MG63 (cell line): Measurements from ENCODE around the gene DTNA. TPM values are rescaled to one million over a fixed set of nuclear protein-coding genes. Genes with fewer than 3 reads are reported as not detected.

Source experiments
- DNase-seq: peaks from one replicate; pipeline ENCODE4 v3.0.0-alpha.2; 2020
- H3K27me3 ChIP-seq: fragments of 250-450 bp; sonication (Bioruptor Pico); 2 replicates; pipeline ENCODE4 v1.5.1; 2020; ENCODE audit warnings: mild to moderate bottlenecking, moderate library complexity
- H3K36me3 ChIP-seq: fragments of 250-450 bp; sonication (Bioruptor Pico); 2 replicates; pipeline ENCODE4 v1.5.1; 2020; ENCODE audit warnings: mild to moderate bottlenecking, moderate library complexity
- H3K4me3 ChIP-seq: fragments of 250-450 bp; sonication (Bioruptor Pico); 2 replicates; pipeline ENCODE4 v1.5.1; 2020; ENCODE audit warnings: mild to moderate bottlenecking, moderate library complexity
- H3K9me3 ChIP-seq: fragments of 250-450 bp; sonication (Bioruptor Pico); 2 replicates; pipeline ENCODE4 v1.5.1; 2020; ENCODE audit warnings: mild to moderate bottlenecking, moderate library complexity
- total RNA-seq: library from RNA; depleted of rRNA; stranded (reverse); fragments of >200 nt; shearing (Covaris generic); gene quantifications from 2 replicates; pipeline ENCODE4 v1.2.3, GENCODE V29; 2014; ENCODE audit warnings: low replicate concordance

Gene DTNA
- total RNA-seq, 1 experiment from 2014 or later: 0.33 TPM

DNA sequence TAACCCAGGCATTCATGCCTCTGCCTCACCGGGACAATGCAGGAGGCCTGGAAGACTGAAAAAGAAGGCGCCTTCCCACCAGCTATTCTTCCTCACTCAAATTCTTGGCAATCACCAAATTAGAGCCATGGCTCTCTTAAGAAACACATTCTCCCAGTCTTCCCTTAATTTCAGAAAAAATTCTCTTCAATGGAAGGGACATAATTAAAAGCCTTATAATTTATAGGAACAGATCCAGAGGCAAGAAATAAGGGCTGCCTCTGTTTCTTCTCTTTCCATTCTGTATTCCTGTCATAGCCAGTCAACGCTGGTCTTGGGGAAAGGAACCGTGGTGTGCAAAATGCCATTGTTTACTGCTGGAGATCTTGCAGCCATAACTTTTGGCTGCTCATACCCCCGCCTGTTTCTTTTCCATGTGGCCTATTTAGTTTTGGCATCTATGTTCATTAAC lies 32.8 kb downstream of the DTNA start:
- Histone ChIP-seq H3K9me3 (no peaks in the 10 kb centered on the region), H3K36me3 (no peaks in the 10 kb centered on the region), H3K4me3 (no peak overlapping the region), H3K27me3 (no peaks in the 10 kb centered on the region)
- DNase-seq: no peak

DNA sequence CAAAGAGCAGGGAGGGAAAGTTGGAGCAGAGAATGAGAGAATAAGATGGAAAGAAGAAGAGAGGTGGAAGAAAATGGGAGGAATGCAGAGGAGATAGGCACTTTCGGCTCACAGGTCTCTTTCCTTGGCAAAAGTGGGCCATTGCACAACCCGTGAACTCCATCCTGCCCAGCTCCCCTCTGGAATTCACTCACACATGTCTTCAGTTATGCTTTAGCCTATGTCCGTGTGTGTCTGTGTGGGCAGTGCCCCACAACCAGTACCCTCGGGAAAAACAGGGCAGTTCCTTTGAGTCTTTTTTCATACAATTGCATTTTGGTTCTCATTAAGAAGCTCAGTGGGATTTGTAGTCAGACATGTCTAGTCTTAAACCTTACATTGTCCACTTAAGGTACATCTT lies 34.5 kb downstream of the DTNA start:
- no peaks in the 10 kb centered on the region for H3K27me3 ChIP-seq
- H3K9me3 ChIP-seq: no peaks in the 10 kb centered on the region
- no peaks in the 10 kb centered on the region for H3K36me3 ChIP-seq
- no peak for DNase-seq
- H3K4me3 ChIP-seq: no peak overlapping the region

DNA sequence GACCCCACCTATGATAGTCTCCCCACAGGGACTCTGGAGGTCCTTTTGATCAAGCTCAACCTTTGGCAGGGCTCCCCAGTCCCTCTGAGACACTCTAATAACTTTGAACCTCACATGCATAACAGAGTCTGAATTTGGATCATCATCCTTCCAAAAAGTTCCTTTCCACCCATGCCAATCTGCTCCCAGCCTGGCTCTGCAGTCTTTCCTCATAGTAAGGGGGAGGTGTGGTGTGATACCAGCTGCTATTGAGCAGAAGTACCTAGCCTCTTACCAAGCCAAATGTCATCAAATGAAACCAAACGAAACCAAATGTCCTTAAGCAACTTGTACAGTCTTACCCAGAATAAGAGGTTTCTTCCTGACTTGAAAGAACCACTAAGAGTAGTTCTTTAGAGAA lies 36.5 kb downstream of the DTNA start:
- no peaks in the 10 kb centered on the region for H3K27me3 ChIP-seq
- no peaks in the 10 kb centered on the region for H3K36me3 ChIP-seq
- DNase-seq: no peak
- H3K4me3 ChIP-seq: no peak overlapping the region
- no peaks in the 10 kb centered on the region for H3K9me3 ChIP-seq

DNA sequence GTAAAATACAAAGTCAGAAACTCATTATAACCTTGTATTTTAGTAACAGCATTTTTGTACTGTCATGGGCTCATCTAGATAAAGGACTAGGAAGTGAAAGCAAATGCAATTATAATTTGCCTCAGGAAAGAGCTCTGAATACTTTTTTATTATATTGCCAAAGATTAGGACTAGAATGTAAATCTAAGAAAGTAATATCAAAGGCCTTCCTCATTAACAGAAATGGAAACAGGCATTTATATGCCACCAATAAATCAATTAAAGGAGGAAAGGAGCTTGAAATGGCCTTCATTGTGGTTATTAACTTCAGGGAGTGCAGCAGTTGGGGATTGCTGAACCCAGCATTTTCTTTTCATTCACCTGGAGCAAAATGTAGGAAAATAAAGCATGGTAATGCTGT lies 39.6 kb downstream of the DTNA start:
- H3K36me3 ChIP-seq: no peaks in the 10 kb centered on the region
- no peaks in the 10 kb centered on the region for H3K9me3 ChIP-seq
- no peak overlapping the region for H3K4me3 ChIP-seq
- H3K27me3 ChIP-seq: no peaks in the 10 kb centered on the region
- no peak for DNase-seq

DNA sequence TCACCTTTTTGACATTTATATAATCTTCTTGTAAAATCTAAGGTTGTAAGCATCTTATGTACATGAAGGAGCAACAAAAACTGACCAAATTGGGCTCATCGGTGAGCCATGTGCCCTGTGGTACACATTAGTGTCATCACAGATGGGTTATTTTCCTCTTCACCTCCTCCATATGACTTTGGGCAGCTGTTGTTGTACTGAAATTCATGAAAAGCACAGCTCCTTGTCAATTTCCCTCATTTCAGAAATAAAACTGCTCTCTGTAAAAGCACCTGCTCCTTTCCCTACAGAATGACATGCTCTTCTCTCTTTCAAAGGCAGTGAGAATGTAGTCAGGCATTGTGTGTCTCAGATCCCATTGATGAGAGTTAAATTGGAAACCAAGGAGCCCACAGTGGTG lies 42.0 kb downstream of the DTNA start:
- Histone ChIP-seq H3K9me3 (no peaks in the 10 kb centered on the region), H3K36me3 (no peaks in the 10 kb centered on the region), H3K4me3 (no peak overlapping the region), H3K27me3 (no peaks in the 10 kb centered on the region)
- no peak for DNase-seq

DNA sequence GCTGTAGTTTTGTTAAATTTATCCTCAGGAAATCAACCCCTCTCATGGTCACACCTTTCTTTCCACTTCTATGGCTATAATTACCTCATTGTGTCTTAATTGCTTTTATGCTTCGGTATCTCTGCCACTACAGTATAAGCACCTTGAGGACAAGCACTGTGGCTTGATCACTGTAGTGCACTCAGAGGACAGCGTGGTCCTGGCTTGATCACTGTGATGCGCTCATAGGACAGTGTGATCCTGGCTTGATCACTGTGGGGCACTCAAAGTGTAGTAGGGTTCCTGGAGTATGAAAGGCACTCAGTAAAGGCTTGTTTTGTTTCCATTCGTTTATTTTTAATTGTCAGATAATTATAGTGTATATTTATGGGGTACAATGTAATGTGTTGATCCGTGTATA lies 44.2 kb downstream of the DTNA start:
- H3K27me3 ChIP-seq: no peaks in the 10 kb centered on the region

DNA sequence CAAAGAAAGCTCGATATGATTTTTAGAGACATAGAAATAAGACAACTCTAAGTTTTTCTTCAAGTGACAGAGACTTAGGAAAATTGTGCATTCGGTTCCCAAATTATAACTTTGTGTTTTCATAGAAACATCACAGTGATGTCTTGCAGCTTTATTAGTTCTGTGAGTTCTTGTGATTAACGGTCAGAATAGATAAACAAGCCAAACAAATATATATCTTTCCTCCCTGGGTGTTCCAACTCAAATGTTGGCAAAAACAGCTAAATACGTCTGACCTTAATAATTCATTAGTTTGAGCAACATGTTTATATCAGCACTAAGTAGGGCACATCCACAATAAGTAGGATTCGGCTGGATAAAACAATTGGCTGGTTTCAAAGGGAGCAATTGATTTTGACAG lies 47.6 kb downstream of the DTNA start:
- no peaks in the 10 kb centered on the region; the same call in 1 of the 2 replicates for H3K27me3 ChIP-seq
- H3K9me3 ChIP-seq: no peaks in the 10 kb centered on the region
- DNase-seq: no peak
- no peaks in the 10 kb centered on the region for H3K36me3 ChIP-seq
- no peak overlapping the region for H3K4me3 ChIP-seq

More for the DNA sequence above, 44.2 kb downstream of the DTNA start:
- DNase-seq: no peak
- H3K9me3 ChIP-seq: no peaks in the 10 kb centered on the region
- H3K4me3 ChIP-seq: no peak overlapping the region
- no peaks in the 10 kb centered on the region for H3K36me3 ChIP-seq

DNA sequence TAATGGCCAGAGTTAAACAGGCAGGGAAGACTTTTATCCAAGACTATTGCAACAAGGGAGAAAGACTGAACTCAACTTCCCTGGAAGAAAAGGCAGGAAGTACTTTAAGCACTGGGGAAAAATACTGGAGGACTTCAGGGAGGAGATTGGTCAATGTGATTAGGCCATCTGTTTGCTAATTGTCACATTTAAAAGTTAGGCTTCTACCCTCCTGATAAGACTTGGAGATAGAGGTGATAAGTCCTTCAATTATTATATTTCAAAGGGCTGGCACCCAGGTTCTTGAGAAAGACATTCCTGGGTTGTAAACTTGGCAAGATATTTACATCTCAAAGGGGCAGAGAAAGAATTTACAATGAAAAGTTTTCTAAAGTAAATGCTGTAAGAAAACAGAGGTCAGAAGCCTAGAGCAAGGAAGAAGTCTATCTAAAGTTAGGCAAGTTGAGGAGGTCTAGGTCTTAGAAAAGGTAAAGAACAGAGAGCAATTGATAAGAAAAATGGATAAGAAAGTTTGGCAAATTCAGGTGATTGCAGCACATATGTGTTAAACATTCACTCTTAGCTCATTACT lies 48.4 kb downstream of the DTNA start:
- H3K27me3 ChIP-seq: no peaks in the 10 kb centered on the region; the same call in 1 of the 2 replicates
- no peak for DNase-seq
- H3K9me3 ChIP-seq: no peaks in the 10 kb centered on the region
- no peaks in the 10 kb centered on the region for H3K36me3 ChIP-seq
- no peak overlapping the region for H3K4me3 ChIP-seq

DNA sequence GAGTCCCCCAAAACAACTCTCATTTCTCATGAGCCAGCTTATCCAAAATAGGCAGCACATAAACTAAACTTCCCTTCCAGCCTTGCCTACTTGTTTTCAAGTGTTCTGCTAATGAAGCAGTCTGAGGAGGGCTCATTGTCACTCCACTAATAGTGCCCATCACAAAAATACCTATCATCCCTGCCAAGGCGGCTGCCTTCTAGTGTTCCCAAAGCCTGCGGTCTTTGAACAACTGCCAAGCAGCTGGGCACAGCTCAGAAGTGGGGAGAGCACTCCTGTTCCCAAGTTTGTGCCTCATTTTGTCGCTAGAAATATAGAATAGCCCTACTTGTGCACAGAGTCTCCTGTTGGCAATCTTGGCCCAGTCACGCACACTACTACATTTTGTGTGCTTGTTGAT lies 50.3 kb downstream of the DTNA start:
- Histone ChIP-seq H3K36me3 (no peaks in the 10 kb centered on the region), H3K9me3 (no peaks in the 10 kb centered on the region), H3K4me3 (no peak overlapping the region), H3K27me3 (no peaks in the 10 kb centered on the region; the same call in 1 of the 2 replicates)
- DNase-seq: no peak

DNA sequence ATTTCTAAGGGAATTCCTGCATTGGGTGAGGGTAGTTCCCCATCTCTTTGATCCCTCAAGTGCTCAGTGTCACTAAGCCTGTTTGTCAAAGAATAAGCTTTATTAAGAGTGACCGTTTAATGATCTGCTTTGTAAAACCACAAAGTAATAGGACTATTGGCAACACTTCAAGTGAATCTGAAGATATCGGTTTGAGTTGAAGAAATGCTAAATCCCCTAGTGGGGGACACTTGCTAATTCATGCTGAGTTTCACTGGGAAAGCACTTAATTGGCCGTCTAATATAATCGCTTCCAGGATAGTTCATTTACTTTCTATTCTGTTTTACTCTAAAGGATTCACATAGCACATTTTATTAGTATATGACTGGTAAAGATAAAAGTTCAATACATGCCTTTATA lies 54.4 kb downstream of the DTNA start:
- Histone ChIP-seq H3K36me3 (no peaks in the 10 kb centered on the region), H3K9me3 (no peaks in the 10 kb centered on the region)

DNA sequence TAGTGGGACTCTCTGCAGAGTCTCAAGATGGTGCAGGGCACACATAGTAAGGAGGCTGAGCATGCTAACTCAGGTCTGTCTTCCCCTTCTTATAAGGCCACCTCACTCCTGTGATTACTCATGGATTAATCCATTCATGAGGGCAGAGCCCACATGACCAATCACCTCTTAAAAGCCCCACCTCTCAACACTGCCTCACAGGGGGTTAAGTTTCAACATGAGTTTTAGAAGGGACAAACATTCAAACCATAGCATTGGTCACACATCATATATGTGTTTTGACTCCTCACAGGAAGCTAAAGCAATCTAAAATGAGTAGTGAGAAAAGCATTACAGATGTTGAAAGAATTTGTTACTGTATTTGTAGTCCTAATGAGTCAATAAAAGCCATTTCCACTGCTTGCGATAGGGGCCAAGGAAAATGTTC lies 57.5 kb downstream of the DTNA start:
- Histone ChIP-seq H3K27me3 (no peaks in the 10 kb centered on the region), H3K4me3 (no peak overlapping the region), H3K9me3 (no peaks in the 10 kb centered on the region), H3K36me3 (no peaks in the 10 kb centered on the region)
- peak; percentile 47 for DNase-seq

More for the DNA sequence above, 54.4 kb downstream of the DTNA start:
- no peak overlapping the region for H3K4me3 ChIP-seq
- no peaks in the 10 kb centered on the region; the same call in 1 of the 2 replicates for H3K27me3 ChIP-seq
- DNase-seq: no peak

DNA sequence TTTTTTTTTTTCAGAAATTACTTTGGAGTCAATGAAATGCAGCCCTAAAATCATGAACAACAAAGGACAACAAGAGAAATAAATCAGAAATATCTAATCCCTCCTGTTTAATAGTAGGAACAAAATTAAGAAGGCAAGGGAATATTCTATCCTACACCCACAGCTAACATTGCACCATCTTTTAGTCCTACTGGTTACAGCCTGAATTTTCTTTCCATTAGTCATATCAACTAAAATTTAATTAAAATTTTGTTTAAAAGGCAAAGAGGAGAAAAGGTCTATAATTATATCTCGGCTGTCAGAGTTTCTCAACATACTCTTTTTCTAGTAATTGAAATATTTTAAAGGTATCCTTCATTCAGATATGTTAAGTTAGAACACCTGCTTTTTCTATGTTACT lies 61.9 kb downstream of the DTNA start:
- Histone ChIP-seq H3K4me3 (no peak overlapping the region), H3K27me3 (no peaks in the 10 kb centered on the region), H3K9me3 (no peaks in the 10 kb centered on the region), H3K36me3 (no peaks in the 10 kb centered on the region)
- no peak for DNase-seq

DNA sequence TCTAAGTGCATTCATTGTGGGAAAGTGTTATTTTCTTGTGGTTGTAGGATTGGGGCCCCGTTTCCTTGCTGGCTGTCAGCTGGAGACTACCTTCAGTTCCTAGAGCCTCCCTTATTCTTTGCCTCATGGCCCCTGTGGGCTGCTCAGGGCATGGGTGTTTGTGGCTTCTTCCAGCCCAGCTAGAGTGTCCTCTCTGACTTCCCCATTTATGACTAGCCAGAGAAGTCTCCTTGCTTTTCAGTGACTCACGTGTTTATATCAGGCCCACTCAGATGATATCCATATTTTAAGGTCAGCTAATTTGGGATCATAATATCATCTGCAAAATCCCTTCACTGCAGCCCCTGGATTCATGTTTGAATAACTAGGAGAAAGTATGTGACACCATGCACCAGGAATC lies 62.8 kb downstream of the DTNA start:
- H3K36me3 ChIP-seq: no peaks in the 10 kb centered on the region
- H3K9me3 ChIP-seq: no peaks in the 10 kb centered on the region
- peak; percentile 1 for DNase-seq
- no peaks in the 10 kb centered on the region for H3K27me3 ChIP-seq
- no peak overlapping the region for H3K4me3 ChIP-seq

DNA sequence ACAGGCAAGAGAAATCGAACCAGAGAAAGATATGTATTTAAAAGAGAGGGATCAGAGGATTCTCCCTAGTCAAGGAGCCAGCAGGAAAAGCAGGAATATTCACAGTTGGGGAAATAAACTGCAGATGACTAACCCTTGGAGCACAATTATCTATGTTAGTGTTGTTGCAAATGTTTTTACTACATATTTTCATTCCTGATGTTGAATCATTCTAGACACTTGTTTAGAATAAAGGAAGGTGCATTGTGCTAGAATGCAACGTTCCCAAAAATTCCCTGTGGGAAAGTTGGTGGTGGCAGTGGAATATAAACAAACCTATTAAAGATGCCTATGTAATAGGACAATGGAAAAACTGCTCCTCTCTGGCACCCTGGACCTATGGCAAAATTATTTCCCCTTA lies 63.3 kb downstream of the DTNA start:
- no peak for DNase-seq
- H3K9me3 ChIP-seq: no peaks in the 10 kb centered on the region
- no peaks in the 10 kb centered on the region for H3K36me3 ChIP-seq
- H3K27me3 ChIP-seq: no peaks in the 10 kb centered on the region
- H3K4me3 ChIP-seq: no peak overlapping the region

DNA sequence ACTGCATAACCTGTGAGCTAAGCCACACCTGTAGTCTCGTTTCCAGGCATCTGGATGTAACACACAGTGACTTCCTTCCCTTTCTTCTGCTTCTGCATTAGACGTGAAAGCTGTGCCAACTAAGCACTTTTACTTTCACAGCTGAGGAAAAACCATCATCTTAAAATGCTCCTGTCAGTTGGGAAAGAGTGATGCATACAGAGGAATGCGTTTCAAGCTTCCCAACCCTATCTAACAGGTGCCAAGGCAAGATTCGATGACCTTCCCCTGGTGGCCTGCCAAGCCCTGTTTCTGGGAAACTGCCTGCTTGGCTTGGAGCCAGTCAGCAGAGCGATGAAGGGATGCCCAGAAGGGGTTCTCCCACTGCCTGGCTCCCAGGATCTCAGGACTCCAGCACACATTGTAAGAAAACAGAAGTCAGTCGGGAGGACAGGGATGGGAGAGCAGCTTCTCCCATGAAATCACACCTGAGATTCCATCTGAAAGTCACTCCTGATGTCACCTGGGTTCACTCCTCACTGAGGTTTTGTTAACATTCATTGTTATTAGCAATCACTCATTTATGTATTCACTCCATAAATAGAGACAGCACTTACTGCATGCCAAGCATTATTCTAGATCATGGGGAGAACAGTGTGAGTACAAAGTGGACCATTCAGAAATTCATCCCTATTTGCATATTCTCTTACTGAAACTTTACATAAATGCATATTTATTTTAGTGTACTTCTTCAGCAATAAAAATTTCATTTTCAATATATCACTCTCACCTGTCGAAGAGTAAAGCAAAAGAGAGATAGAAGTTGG lies 64.1 kb downstream of the DTNA start:
- no peaks in the 10 kb centered on the region for H3K9me3 ChIP-seq
- no peaks in the 10 kb centered on the region for H3K27me3 ChIP-seq
- DNase-seq: peak; percentile 51
- H3K36me3 ChIP-seq: no peaks in the 10 kb centered on the region
- no peak overlapping the region for H3K4me3 ChIP-seq

DNA sequence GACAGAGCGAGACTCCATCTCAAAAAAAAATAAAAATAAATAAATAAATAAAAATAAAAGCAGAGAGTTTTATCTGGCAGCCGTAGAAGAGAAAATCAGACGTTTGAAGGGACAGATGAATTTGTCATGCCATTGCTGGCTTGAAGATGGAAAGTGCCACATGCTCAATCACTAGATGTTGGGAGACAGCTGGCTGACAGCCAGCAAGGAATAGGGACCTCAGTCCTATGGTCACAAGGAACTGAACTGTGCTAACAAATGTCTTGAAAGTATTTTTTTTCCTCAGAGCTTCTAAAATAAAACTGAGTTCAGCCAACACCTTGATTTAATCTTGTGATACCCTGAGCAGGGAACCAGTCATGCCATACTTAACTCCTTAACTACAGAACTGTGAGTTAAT lies 65.4 kb downstream of the DTNA start:
- no peaks in the 10 kb centered on the region for H3K9me3 ChIP-seq
- no peaks in the 10 kb centered on the region for H3K27me3 ChIP-seq
- no peak for DNase-seq
- H3K36me3 ChIP-seq: no peaks in the 10 kb centered on the region
- no peak overlapping the region for H3K4me3 ChIP-seq

DNA sequence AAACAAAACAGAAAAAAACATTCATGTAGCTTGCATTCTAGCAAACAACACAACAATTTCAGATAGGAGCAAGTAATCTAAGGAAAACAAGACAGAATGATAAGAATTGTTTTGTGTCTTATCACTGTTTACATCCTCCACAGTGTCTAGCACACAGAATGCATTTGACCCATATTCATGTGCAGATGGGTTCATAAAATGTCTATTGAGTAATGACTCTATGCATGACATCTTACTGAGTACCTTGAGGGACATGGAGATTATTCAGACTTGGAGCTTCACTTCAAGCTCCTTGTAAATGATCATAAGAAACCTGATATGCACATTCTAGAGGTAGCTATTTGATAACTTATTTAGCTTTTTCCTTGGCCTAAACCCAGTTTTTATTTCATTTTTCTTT lies 69.0 kb downstream of the DTNA start:
- H3K36me3 ChIP-seq: no peaks in the 10 kb centered on the region
- H3K9me3 ChIP-seq: no peaks in the 10 kb centered on the region
- no peak for DNase-seq
- no peak overlapping the region for H3K4me3 ChIP-seq
- no peaks in the 10 kb centered on the region for H3K27me3 ChIP-seq

DNA sequence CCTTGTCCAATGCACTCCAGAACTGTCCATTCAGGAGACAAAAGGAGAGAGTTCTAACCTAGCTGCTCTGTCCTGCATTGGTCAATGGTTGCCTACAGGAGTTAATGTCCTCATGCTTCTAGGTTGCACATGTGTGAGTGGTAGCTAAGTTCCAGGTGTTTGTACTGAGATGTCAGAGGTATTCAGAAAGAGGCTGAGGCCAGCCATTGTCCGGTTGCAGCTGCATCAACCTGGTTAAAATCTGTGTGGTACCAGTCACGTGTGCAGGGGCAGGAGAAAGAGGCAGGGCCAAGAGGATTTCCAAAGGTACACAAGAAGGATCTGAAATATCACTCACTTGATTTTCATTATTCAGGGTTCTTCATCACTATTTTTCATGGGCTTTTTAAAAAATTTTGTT lies 70.8 kb downstream of the DTNA start:
- no peak for DNase-seq
- no peak overlapping the region for H3K4me3 ChIP-seq
- no peaks in the 10 kb centered on the region for H3K9me3 ChIP-seq
- H3K27me3 ChIP-seq: no peaks in the 10 kb centered on the region
- H3K36me3 ChIP-seq: no peaks in the 10 kb centered on the region
